ENCODE measurements around the gene RFX1. TPM values are rescaled to one million over a fixed set of nuclear protein-coding genes. Genes with fewer than 3 reads are reported as not detected.
A peak's percentile ranks its signal among the peaks of the same experiment; 100 is the strongest.

RFX1 gene
- 6.8 and 7.0 TPM in 2 replicates for total RNA-seq

GRCh38 chr19:14006085-14006765 lies at the start of gene RFX1:
Gene RFX1 (minus strand): TSS chr19:14006320. CDS start chr19:13993843, 12,477 bp downstream.
- H3K27me3 ChIP-seq (ENCODE audit: control insufficient read depth, insufficient read depth, low read length) = no peaks in the 10 kb centered on the region
- DNase-seq (ENCODE audit: low read depth) = peak; percentile 100
- peak within 1 kb of the TSS; percentile 85 for H3K4me3 ChIP-seq (ENCODE audit: low read depth, low read length)
- no peak for TF ChIP-seq CTCF (IDR thresholded peaks at IDR 0.05; ENCODE audit: insufficient read depth, low read length, poor library complexity, severe bottlenecking)
- no peaks in the 10 kb centered on the region for H3K36me3 ChIP-seq (ENCODE audit: control insufficient read depth, insufficient read depth, low read length)

GRCh38 chr19:14055396-14055795 lies 49.3 kb upstream of the RFX1 start:
- DNase-seq (ENCODE audit: low read depth) = no peak
- no peak for TF ChIP-seq CTCF (IDR thresholded peaks at IDR 0.05; ENCODE audit: insufficient read depth, low read length, poor library complexity, severe bottlenecking)
- peaks cover 23% of the 10 kb centered on the region for H3K27me3 ChIP-seq (ENCODE audit: control insufficient read depth, insufficient read depth, low read length)
- peaks cover 1% of the 10 kb centered on the region for H3K36me3 ChIP-seq (ENCODE audit: control insufficient read depth, insufficient read depth, low read length)
- H3K4me3 ChIP-seq (ENCODE audit: low read depth, low read length) = no peak overlapping the region

GRCh38 chr19:14054721-14055120 lies 48.6 kb upstream of the RFX1 start:
- DNase-seq (ENCODE audit: low read depth) = no peak
- no peak for TF ChIP-seq CTCF (IDR thresholded peaks at IDR 0.05; ENCODE audit: insufficient read depth, low read length, poor library complexity, severe bottlenecking)
- Histone ChIP-seq H3K27me3 (ENCODE audit: control insufficient read depth, insufficient read depth, low read length) (peaks cover 20% of the 10 kb centered on the region), H3K36me3 (ENCODE audit: control insufficient read depth, insufficient read depth, low read length) (peaks cover 1% of the 10 kb centered on the region), H3K4me3 (ENCODE audit: low read depth, low read length) (no peak overlapping the region)

GRCh38 chr19:14054099-14054498 lies 48.0 kb upstream of the RFX1 start:
- peaks cover 14% of the 10 kb centered on the region for H3K27me3 ChIP-seq (ENCODE audit: control insufficient read depth, insufficient read depth, low read length)
- peaks cover 1% of the 10 kb centered on the region for H3K36me3 ChIP-seq (ENCODE audit: control insufficient read depth, insufficient read depth, low read length)
- H3K4me3 ChIP-seq (ENCODE audit: low read depth, low read length) = no peak overlapping the region
- DNase-seq (ENCODE audit: low read depth) = no peak
- no peak for TF ChIP-seq CTCF (IDR thresholded peaks at IDR 0.05; ENCODE audit: insufficient read depth, low read length, poor library complexity, severe bottlenecking)

- H3K36me3 ChIP-seq (ENCODE audit: control insufficient read depth, insufficient read depth, low read length) = peaks cover 1% of the 10 kb centered on the region
- TF ChIP-seq CTCF (IDR thresholded peaks at IDR 0.05; ENCODE audit: insufficient read depth, low read length, poor library complexity, severe bottlenecking) = no peak
These were observed 47.4 kb upstream of the RFX1 start for GRCh38 chr19:14053500-14053899.

GRCh38 chr19:14053032-14053431 lies 46.9 kb upstream of the RFX1 start:
- no peak for TF ChIP-seq CTCF (IDR thresholded peaks at IDR 0.05; ENCODE audit: insufficient read depth, low read length, poor library complexity, severe bottlenecking)
- no peak for DNase-seq (ENCODE audit: low read depth)
- H3K27me3 ChIP-seq (ENCODE audit: control insufficient read depth, insufficient read depth, low read length) = peaks cover 3% of the 10 kb centered on the region
- H3K4me3 ChIP-seq (ENCODE audit: low read depth, low read length) = no peak overlapping the region
- peaks cover 1% of the 10 kb centered on the region for H3K36me3 ChIP-seq (ENCODE audit: control insufficient read depth, insufficient read depth, low read length)

More at GRCh38 chr19:14053500-14053899, 47.4 kb upstream of the RFX1 start:
- DNase-seq (ENCODE audit: low read depth) = no peak
- Histone ChIP-seq H3K4me3 (ENCODE audit: low read depth, low read length) (no peak overlapping the region), H3K27me3 (ENCODE audit: control insufficient read depth, insufficient read depth, low read length) (peaks cover 8% of the 10 kb centered on the region)

All from kidney epithelial cell (primary cell).